Thyroid gland (tissue), 4 donors: ENCODE data around the gene SCN10A.

Source experiments
- POLR2A ChIP-seq, 2 donors: fragments of 450-650 bp; IDR thresholded peaks; one replicate each; pipeline ENCODE4 v1.6.1; 2017; ENCODE audit warnings: antibody characterized with exemption in 2 of 2, mild to moderate bottlenecking in 2 of 2, moderate library complexity in 1 of 2
- TF ChIP-seq, protein P1 (sequence below), 6 experiments: fragments of 200-600 bp in 3 of 6; fragments of 450-650 bp in 3 of 6; sonication (generic) in 3 of 6; IDR thresholded peaks; one replicate each; pipeline ENCODE4 v1.5.1; 2016 to 2019; ENCODE audit warnings: antibody characterized with exemption in 6 of 6, mild to moderate bottlenecking in 2 of 6, inconsistent platforms in 1 of 6, moderate library complexity in 1 of 6

DNA sequence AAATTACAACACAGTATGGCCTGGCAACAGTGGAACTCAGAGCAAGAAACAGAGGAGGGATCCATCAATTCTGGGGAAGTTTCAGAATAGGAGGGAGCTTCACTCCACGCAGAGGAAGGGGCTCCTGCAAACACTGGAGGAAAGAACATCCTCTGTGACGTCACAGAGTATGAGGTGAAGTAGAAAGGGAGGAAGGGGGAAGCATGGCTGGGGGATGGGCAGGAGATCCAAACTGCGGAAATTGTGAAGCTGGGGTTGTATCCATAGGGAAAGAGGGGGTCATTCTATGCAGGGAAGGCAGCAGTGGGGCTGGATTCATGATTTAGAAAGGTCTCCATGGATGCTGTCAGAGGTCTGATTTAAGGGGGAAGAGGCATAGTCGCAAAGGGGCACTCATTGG lies 8.3 kb upstream of the SCN10A start:
- TF ChIP-seq, protein P1, sequence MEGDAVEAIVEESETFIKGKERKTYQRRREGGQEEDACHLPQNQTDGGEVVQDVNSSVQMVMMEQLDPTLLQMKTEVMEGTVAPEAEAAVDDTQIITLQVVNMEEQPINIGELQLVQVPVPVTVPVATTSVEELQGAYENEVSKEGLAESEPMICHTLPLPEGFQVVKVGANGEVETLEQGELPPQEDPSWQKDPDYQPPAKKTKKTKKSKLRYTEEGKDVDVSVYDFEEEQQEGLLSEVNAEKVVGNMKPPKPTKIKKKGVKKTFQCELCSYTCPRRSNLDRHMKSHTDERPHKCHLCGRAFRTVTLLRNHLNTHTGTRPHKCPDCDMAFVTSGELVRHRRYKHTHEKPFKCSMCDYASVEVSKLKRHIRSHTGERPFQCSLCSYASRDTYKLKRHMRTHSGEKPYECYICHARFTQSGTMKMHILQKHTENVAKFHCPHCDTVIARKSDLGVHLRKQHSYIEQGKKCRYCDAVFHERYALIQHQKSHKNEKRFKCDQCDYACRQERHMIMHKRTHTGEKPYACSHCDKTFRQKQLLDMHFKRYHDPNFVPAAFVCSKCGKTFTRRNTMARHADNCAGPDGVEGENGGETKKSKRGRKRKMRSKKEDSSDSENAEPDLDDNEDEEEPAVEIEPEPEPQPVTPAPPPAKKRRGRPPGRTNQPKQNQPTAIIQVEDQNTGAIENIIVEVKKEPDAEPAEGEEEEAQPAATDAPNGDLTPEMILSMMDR (IDR thresholded peaks at IDR 0.05), result no peak
- TF ChIP-seq POLR2A (IDR thresholded peaks at IDR 0.05), result no peak
